Left ventricle myocardium superior (tissue), 1 donor: Measurements from ENCODE around the gene AGPAT1. TPM values are rescaled to one million over a fixed set of nuclear protein-coding genes. Genes with fewer than 3 reads are reported as not detected.
"Not testable (repeated sequence)": the region's sequence is repeated elsewhere in the genome, so short reads cannot be mapped to it uniquely, and the experiment has no call there.

ENCODE experiments used
- ATAC-seq: fragments of 200-7000 bp; cut with Tn5 transposase; one replicate; pipeline ENCODE4 v1.9.1; 2020; ENCODE audit warnings: mild to moderate bottlenecking, moderate library complexity
- DNase-seq: peaks from one replicate; pipeline ENCODE4 v3.0.0-alpha.2; 2020
- intact Hi-C: fragments of 100-400 bp; cut with micrococcal nuclease; formaldehyde crosslinking; loops from one replicate; pipeline ENCODE4 v1.11.0; 2022
- total RNA-seq: library from RNA; stranded (reverse); fragmentation: NEBNext Ultra II Directional; extraction: Animal tissue kit (Norgen Biotek cat#: 25700); gene quantifications from one replicate; pipeline ENCODE4 v1.2.1, GENCODE V29; 2021
- donor health status: DM: no; HTN: yes; CAD: no; lungs with severe emphysema.

Gene AGPAT1
- total RNA-seq, 1 donor from 2014 or later = 49.7 TPM

- no peak for ATAC-seq
- intact Hi-C loops = no loop called here
- DNase-seq = no peak
These were observed 12.6 kb upstream of the AGPAT1 start for GRCh38 chr6:32188381-32189068.

- intact Hi-C loops, DNase-seq, ATAC-seq: not testable (repeated sequence)
These were observed 12.0 kb upstream of the AGPAT1 start for GRCh38 chr6:32187725-32188380.

- no peak for ATAC-seq
- intact Hi-C loops = no loop called here
- no peak for DNase-seq
These were observed 11.3 kb upstream of the AGPAT1 start for GRCh38 chr6:32187009-32187709.

- DNase-seq, ATAC-seq, intact Hi-C loops: not testable (repeated sequence)
These were observed 10.4 kb upstream of the AGPAT1 start for GRCh38 chr6:32186151-32186840.

- ATAC-seq (peak; percentile 67), DNase-seq (peak; percentile 88)
- intact Hi-C loops = not testable (repeated sequence)
These were observed 9.8 kb upstream of the AGPAT1 start for GRCh38 chr6:32185681-32186131.

GRCh38 chr6:32184084-32184640, 8.3 kb upstream of the AGPAT1 start, which contains the start of gene AGER:
TSS of gene AGER (minus strand) at chr6:32184253. CDS start at chr6:32184222, 31 bp downstream.
- intact Hi-C loops = no loop called here
- ATAC-seq = no peak
- no peak for DNase-seq

GRCh38 chr6:32183483-32184083, 7.7 kb upstream of the AGPAT1 start:
- ATAC-seq (no peak), DNase-seq (peak; percentile 47)
- intact Hi-C loops = no loop called here

GRCh38 chr6:32183030-32183429, 7.1 kb upstream of the AGPAT1 start:
- ATAC-seq = no peak
- DNase-seq = no peak
- intact Hi-C loops = no loop called here

GRCh38 chr6:32182555-32182981, 6.7 kb upstream of the AGPAT1 start:
- ATAC-seq (no peak), DNase-seq (no peak)
- intact Hi-C loops = no loop called here

GRCh38 chr6:32181915-32182529, 6.1 kb upstream of the AGPAT1 start:
- DNase-seq (no peak), ATAC-seq (no peak)
- intact Hi-C loops = no loop called here

- intact Hi-C loops = no loop called here
- ATAC-seq (no peak), DNase-seq (no peak)
These were observed 5.3 kb upstream of the AGPAT1 start for GRCh38 chr6:32181148-32181702.

- intact Hi-C loops = loop anchor here (10.0 kb wide), 1 partner anchor 55 kb away; the partner anchor contains the start of gene ATF6B
These were observed 4.0 kb upstream of the AGPAT1 start for GRCh38 chr6:32179766-32180405.

GRCh38 chr6:32178547-32179440, 2.9 kb upstream of the AGPAT1 start:
- intact Hi-C loops = loop anchor here (10.0 kb wide), 1 partner anchor 54 kb away; the partner anchor contains the start of gene ATF6B
- DNase-seq (no peak), ATAC-seq (no peak)

More at GRCh38 chr6:32179766-32180405, 4.0 kb upstream of the AGPAT1 start:
- DNase-seq (no peak), ATAC-seq (no peak)

- peak; percentile 84 for ATAC-seq
- peak; percentile 94 for DNase-seq
- intact Hi-C loops = loop anchor here (10.0 kb wide), 1 partner anchor 53 kb away; the partner anchor contains the start of gene ATF6B
These were observed 2.1 kb upstream of the AGPAT1 start, which contains the start of gene RNF5 for GRCh38 chr6:32177788-32178546. TSS of gene RNF5 (plus strand) at chr6:32178405. CDS start at chr6:32178512, 107 bp downstream.

GRCh38 chr6:32177183-32177787, 1.4 kb upstream of the AGPAT1 start:
- ATAC-seq (peak; percentile 19), DNase-seq (no peak)
- intact Hi-C loops = loop anchor here (10.0 kb wide), 1 partner anchor 52 kb away; the partner anchor contains the start of gene ATF6B
